AG10803 (cell line): ENCODE measurements around the gene FCHSD2.

Source experiments
- DNase-seq: peaks from one replicate; pipeline ENCODE4 v3.0.0; 2010; ENCODE audit warnings: low read depth
- H3K4me3 ChIP-seq: 2 replicates; pipeline ENCODE4 v1.5.1; 2011; ENCODE audit warnings: mild to moderate bottlenecking, low read length, control low read depth
- TF ChIP-seq, protein P1 (sequence below): conservative IDR thresholded peaks from 2 replicates; pipeline ENCODE4 v1.5.1; 2011; ENCODE audit warnings: mild to moderate bottlenecking, low read length, control low read depth, inconsistent platforms

FCHSD2 gene

GRCh38 chr11:72821221-72821919 lies 320.7 kb downstream of the FCHSD2 start:
- peak overlapping the region; percentile 64 for H3K4me3 ChIP-seq
- DNase-seq, result no peak
- TF ChIP-seq, protein P1, sequence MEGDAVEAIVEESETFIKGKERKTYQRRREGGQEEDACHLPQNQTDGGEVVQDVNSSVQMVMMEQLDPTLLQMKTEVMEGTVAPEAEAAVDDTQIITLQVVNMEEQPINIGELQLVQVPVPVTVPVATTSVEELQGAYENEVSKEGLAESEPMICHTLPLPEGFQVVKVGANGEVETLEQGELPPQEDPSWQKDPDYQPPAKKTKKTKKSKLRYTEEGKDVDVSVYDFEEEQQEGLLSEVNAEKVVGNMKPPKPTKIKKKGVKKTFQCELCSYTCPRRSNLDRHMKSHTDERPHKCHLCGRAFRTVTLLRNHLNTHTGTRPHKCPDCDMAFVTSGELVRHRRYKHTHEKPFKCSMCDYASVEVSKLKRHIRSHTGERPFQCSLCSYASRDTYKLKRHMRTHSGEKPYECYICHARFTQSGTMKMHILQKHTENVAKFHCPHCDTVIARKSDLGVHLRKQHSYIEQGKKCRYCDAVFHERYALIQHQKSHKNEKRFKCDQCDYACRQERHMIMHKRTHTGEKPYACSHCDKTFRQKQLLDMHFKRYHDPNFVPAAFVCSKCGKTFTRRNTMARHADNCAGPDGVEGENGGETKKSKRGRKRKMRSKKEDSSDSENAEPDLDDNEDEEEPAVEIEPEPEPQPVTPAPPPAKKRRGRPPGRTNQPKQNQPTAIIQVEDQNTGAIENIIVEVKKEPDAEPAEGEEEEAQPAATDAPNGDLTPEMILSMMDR, result no peak

DNA sequence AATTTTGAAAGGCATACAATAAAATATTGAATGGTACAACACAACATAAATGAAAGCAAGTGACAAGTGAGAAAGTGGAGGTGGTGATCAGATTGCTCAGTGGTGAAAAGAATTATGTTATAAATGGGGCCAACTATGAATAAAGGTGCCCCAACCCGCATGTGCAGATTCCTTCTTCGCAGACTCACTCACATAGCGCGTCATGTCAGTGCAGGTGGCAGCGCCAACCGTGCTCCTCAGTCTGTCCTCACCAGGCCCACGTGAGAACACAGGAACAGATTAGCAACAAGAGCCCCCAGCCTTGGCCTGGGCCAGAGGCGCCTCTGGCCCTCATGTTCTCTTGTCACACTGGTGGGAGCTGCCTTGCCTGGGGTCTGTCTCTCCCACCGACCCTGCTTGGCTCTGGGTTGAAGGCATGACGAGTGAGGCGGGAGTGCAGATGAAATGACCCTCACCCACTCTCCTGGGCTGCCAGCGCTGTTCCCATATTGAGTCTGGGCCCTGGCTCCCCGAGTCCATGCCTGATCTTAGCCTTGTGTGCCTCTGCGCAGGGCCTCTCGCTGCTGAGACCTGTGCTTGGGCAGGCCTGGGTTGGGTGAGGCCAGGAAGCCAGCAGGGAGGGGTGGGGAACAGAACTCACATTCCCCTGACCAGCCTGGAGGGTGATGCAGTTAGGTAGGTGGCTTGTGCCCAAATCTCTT lies 321.5 kb downstream of the FCHSD2 start:
- DNase-seq, result no peak
- H3K4me3 ChIP-seq, result no peak overlapping the region
- TF ChIP-seq, protein P1, result no peak

GRCh38 chr11:72818971-72819370 lies 323.1 kb downstream of the FCHSD2 start:
- TF ChIP-seq, protein P1, result no peak
- H3K4me3 ChIP-seq, result no peak overlapping the region
- no peak for DNase-seq

DNA sequence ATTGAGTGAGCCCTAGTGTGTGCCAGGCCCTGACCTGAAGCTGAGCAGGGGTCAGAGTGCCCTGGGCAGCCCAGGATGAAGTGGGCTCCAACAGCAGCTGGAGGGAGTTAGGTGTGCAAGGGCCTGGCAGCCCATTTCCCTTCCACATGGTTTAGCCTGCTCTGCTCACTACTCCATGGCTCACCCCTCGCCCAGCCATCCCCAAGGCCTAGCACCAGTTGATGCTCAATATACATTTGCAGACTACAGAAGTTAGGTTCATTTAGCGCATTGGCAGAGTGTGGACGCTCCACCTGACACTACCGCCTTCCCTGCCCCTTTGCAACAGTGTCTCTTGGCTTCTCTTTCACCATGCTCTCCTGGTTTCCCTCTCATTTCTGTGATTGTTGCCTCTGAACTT lies 324.2 kb downstream of the FCHSD2 start:
- no peak overlapping the region for H3K4me3 ChIP-seq
- DNase-seq, result no peak
- TF ChIP-seq, protein P1, result no peak

DNA sequence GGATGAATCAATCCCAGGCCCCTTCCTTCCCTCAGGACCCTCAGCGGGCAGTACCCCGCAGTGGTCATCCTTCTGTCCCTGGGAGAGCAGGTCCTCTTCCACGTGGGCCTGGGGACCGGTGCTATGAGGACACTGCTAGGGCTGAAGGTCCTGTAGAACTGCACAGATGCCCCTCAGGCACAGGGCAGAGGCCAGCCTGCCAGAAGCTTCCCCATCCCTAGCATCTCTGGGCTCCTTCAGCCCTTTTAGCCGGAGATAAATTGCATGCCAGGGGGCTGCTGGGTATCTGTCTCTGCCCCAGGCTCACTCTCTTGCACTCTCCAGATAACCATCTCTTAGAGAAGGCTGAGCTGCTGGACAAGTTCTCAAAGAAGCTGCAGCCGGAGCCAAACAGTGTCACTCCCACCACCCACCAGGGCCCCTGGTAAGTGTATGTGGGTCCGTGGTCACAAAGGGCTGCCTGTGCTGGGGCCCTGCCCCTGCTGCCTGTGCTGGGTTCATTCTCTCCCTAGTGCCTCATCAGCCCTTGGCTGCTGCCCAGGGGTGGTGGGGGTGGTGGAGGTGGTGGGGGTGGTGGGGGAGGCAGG lies 325.6 kb downstream of the FCHSD2 start:
- no peak for DNase-seq
- TF ChIP-seq, protein P1, result no peak
- no peak overlapping the region for H3K4me3 ChIP-seq

DNA sequence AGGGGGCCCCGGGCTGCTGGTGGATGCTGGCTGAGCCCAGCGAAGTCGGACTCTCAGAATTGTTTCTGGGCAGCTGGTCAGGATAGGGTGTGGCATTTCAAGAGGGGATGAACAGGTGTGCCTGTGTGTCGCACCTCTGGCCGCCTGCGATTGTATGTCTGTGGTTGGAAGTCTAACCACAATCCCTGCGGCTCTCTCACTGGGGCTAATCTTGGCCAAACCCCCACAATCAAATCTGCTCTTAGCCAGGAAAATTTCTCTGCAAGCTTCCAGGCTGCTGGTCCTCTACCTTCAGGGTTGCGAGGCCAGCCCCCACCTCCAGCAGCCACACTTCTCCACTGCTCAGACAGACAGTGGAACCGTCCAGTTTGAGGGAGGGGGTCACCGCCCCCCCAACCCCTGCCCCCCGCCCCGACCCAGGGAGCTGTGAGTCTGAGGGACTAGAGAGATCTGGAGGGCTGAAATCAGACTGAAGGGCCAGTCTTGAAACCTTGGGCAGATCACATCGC lies 327.0 kb downstream of the FCHSD2 start:
- peak overlapping the region; percentile 90 for H3K4me3 ChIP-seq
- DNase-seq, result no peak
- TF ChIP-seq, protein P1, result no peak
